HCT116 (cell line): ENCODE data around the gene KRTAP12-3.

Experiments
- ATF3 ChIP-seq: IDR thresholded peaks from 2 replicates; pipeline ENCODE4 v1.6.1; 2012
- CTCF ChIP-seq, 3 experiments: fragments of 200-600 bp in 1 of 3; sonication (generic) in 1 of 3; IDR thresholded peaks in 2 of 3; conservative IDR thresholded peaks in 1 of 3; 2 replicates each; pipeline ENCODE4 v1.5.1; 2012 to 2017; ENCODE audit warnings: low read depth in 2 of 3, low read length in 2 of 3, antibody characterized with exemption in 1 of 3, borderline replicate concordance in 1 of 3, control low read depth in 1 of 3, mild to moderate bottlenecking in 1 of 3, mixed read lengths in 1 of 3, mixed run types in 1 of 3, moderate library complexity in 1 of 3; ENCODE audit not compliant: insufficient read depth in 1 of 3
- EGR1 ChIP-seq: IDR thresholded peaks from 2 replicates; pipeline ENCODE4 v1.6.1; 2012; ENCODE audit warnings: low read depth
- EZH2 ChIP-seq: fragments of 200-600 bp; sonication (generic); IDR thresholded peaks from 2 replicates; pipeline ENCODE4 v1.6.1; 2017; ENCODE audit warnings: antibody characterized with exemption, mixed run types
- EZH2phosphoT487 ChIP-seq: fragments of 200-600 bp; IDR thresholded peaks from 2 replicates; pipeline ENCODE4 v1.6.1; 2018; ENCODE audit warnings: antibody characterized with exemption, borderline replicate concordance
- JUND ChIP-seq: IDR thresholded peaks from 2 replicates; pipeline ENCODE4 v1.6.1; 2012
- POLR2A ChIP-seq: IDR thresholded peaks from 2 replicates; pipeline ENCODE4 v1.7.0; 2011; ENCODE audit warnings: borderline replicate concordance; ENCODE audit not compliant: insufficient read depth, insufficient read length; ENCODE audit errors: extremely low read depth
- POLR2AphosphoS5 ChIP-seq: IDR thresholded peaks from 2 replicates; pipeline ENCODE4 v1.6.1; 2011; ENCODE audit warnings: mild to moderate bottlenecking, low read depth, low read length, moderate library complexity
- RAD21 ChIP-seq: IDR thresholded peaks from 2 replicates; pipeline ENCODE4 v1.6.1; 2012; ENCODE audit warnings: low read depth, mild to moderate bottlenecking
- SP1 ChIP-seq: IDR thresholded peaks from 2 replicates; pipeline ENCODE4 v1.6.1; 2012; ENCODE audit warnings: low read depth
- SRF ChIP-seq: IDR thresholded peaks from 2 replicates; pipeline ENCODE4 v1.6.1; 2012; ENCODE audit warnings: low read depth
- YY1 ChIP-seq: IDR thresholded peaks from 2 replicates; pipeline ENCODE4 v1.6.1; 2011; ENCODE audit warnings: low read length, low read depth, moderate library complexity, mild to moderate bottlenecking; ENCODE audit not compliant: insufficient replicate concordance; ENCODE audit errors: extremely low read depth
- ZBTB33 ChIP-seq: IDR thresholded peaks from 2 replicates; pipeline ENCODE4 v1.6.1; 2011; ENCODE audit warnings: mild to moderate bottlenecking, low read length, moderate library complexity; ENCODE audit not compliant: insufficient replicate concordance; ENCODE audit errors: extremely low read depth

- TF ChIP-seq POLR2AphosphoS5 (no peak), CTCF (IDR thresholded peaks at IDR 0.05 in 2 of 3, conservative IDR thresholded peaks at IDR 0.05 in 1 of 3; ENCODE audit: borderline replicate concordance in 1 of 3, insufficient read depth in 1 of 3, low read depth in 2 of 3, low read length in 2 of 3) (no peak), POLR2A (no peak), JUND (no peak), EZH2phosphoT487 (no peak), ZBTB33 (no peak), SRF (no peak), ATF3 (no peak), RAD21 (no peak), EGR1 (no peak), YY1 (no peak), SP1 (no peak), EZH2 (no peak)
Measured at GRCh38 chr21:44653123-44653522, 4.6 kb upstream of the KRTAP12-3 start.
